WTC11 (cell line): ENCODE measurements around the gene AIDA. TPM values are rescaled to one million over a fixed set of nuclear protein-coding genes. Genes with fewer than 3 reads are reported as not detected.

ENCODE experiments used
- ATAC-seq: fragments of 200-7000 bp; cut with Tn5 transposase; 2 replicates; pipeline ENCODE4 v1.10.0; 2021; ENCODE audit warnings: mild to moderate bottlenecking, moderate library complexity
- CTCF ChIA-PET: fragments of 300-600 bp; sonication (Branson Sonifier 250); formaldehyde crosslinking; loops from one replicate; lab custom pipeline; 2021; ENCODE audit warnings: antibody characterized with exemption; lab: Charles Lee
- POLR2A ChIA-PET: fragments of 350-600 bp; sonication (Branson Sonifier 250); formaldehyde crosslinking; loops from one replicate; lab custom pipeline; 2021; ENCODE audit warnings: antibody characterized with exemption; lab: Charles Lee
- DNase-seq: peaks from one replicate; pipeline ENCODE4 v3.0.0; 2021; ENCODE audit warnings: low spot score
- H3K27ac Mint-ChIP-seq: 2 replicates; pipeline ENCODE4 v1.8.0; 2021; ENCODE audit warnings: mixed read lengths
- H3K27me3 Mint-ChIP-seq: 2 replicates; pipeline ENCODE4 v1.8.0; 2021; ENCODE audit warnings: low read depth, mild to moderate bottlenecking, moderate library complexity, mixed read lengths
- H3K36me3 Mint-ChIP-seq: 2 replicates; pipeline ENCODE4 v1.8.0; 2021; ENCODE audit warnings: mixed read lengths
- H3K4me1 Mint-ChIP-seq: 2 replicates; pipeline ENCODE4 v1.8.0; 2022; ENCODE audit warnings: mixed read lengths
- H3K4me3 Mint-ChIP-seq: 2 replicates; pipeline ENCODE4 v1.8.0; 2021; ENCODE audit warnings: mild to moderate bottlenecking, moderate library complexity, mixed read lengths
- H3K9me3 Mint-ChIP-seq: 2 replicates; pipeline ENCODE4 v1.8.0; 2021; ENCODE audit warnings: mixed read lengths
- ARID4B ChIP-seq: sonication (generic); formaldehyde crosslinking; IDR thresholded peaks from 2 replicates; pipeline ENCODE4 v1.8.0; 2023; ENCODE audit warnings: missing genetic modification reagents, mild to moderate bottlenecking, borderline replicate concordance
- CBFB ChIP-seq: sonication (generic); formaldehyde crosslinking; IDR thresholded peaks from 2 replicates; pipeline ENCODE4 v1.8.1; 2022; ENCODE audit warnings: mild to moderate bottlenecking, low read depth, missing genetic modification reagents
- E2F1 ChIP-seq: sonication (generic); formaldehyde crosslinking; IDR thresholded peaks from 2 replicates; pipeline ENCODE4 v1.8.0; 2022; ENCODE audit warnings: mild to moderate bottlenecking, missing genetic modification reagents
- ELF4 ChIP-seq: sonication (generic); formaldehyde crosslinking; IDR thresholded peaks from 2 replicates; pipeline ENCODE4 v1.8.1; 2022; ENCODE audit warnings: low read depth, mild to moderate bottlenecking, moderate library complexity, missing genetic modification reagents
- ESRRA ChIP-seq: sonication (generic); formaldehyde crosslinking; IDR thresholded peaks from 2 replicates; pipeline ENCODE4 v1.8.1; 2022; ENCODE audit warnings: mild to moderate bottlenecking, missing genetic modification reagents, borderline replicate concordance
- GTF2I ChIP-seq: fragments of 250-450 bp; sonication (Bioruptor Pico); conservative IDR thresholded peaks from 2 replicates; pipeline ENCODE4 v1.4.0; 2021; ENCODE audit warnings: mild to moderate bottlenecking
- KAT7 ChIP-seq: sonication (generic); formaldehyde crosslinking; IDR thresholded peaks from 2 replicates; pipeline ENCODE4 v1.8.1; 2023; ENCODE audit warnings: missing genetic modification reagents, mild to moderate bottlenecking, borderline replicate concordance
- NFATC4 ChIP-seq: fragments of 250-450 bp; sonication (Bioruptor Pico); IDR thresholded peaks from 2 replicates; pipeline ENCODE4 v1.9.0; 2021; ENCODE audit warnings: mild to moderate bottlenecking
- SMAD4 ChIP-seq: sonication (generic); formaldehyde crosslinking; IDR thresholded peaks from 2 replicates; pipeline ENCODE4 v1.8.0; 2022; ENCODE audit warnings: mild to moderate bottlenecking, missing genetic modification reagents
- TEAD4 ChIP-seq: sonication (generic); formaldehyde crosslinking; IDR thresholded peaks from 2 replicates; pipeline ENCODE4 v1.8.0; 2022; ENCODE audit warnings: mild to moderate bottlenecking, missing genetic modification reagents
- ZBTB21 ChIP-seq: sonication (generic); formaldehyde crosslinking; IDR thresholded peaks from 2 replicates; pipeline ENCODE4 v1.8.1; 2023; ENCODE audit warnings: mild to moderate bottlenecking, missing genetic modification reagents, borderline replicate concordance
- ZBTB43 ChIP-seq: sonication (generic); formaldehyde crosslinking; IDR thresholded peaks from 2 replicates; pipeline ENCODE4 v1.8.1; 2023; ENCODE audit warnings: mild to moderate bottlenecking, missing genetic modification reagents
- ZNF232 ChIP-seq: sonication (generic); formaldehyde crosslinking; IDR thresholded peaks from 2 replicates; pipeline ENCODE4 v1.8.0; 2022; ENCODE audit warnings: mild to moderate bottlenecking, missing genetic modification reagents
- ZNF281 ChIP-seq: sonication (generic); formaldehyde crosslinking; IDR thresholded peaks from 2 replicates; pipeline ENCODE4 v1.8.0; 2023; ENCODE audit warnings: mild to moderate bottlenecking, missing genetic modification reagents
- ZNF396 ChIP-seq: fragments of 250-450 bp; sonication (Bioruptor Pico); IDR thresholded peaks from 2 replicates; pipeline ENCODE4 v1.8.0; 2021; ENCODE audit warnings: mild to moderate bottlenecking, moderate library complexity, borderline replicate concordance
- ZNF532 ChIP-seq: fragments of 250-450 bp; sonication (Bioruptor Pico); IDR thresholded peaks from 2 replicates; pipeline ENCODE4 v1.9.0; 2021; ENCODE audit warnings: mild to moderate bottlenecking, borderline replicate concordance
- total RNA-seq: library from RNA; stranded (reverse); gene quantifications from 3 replicates; pipeline ENCODE4 v1.2.3, GENCODE V29; 2021
- TF ChIP-seq, protein P1 (sequence below): sonication (generic); formaldehyde crosslinking; IDR thresholded peaks from 2 replicates; pipeline ENCODE4 v1.8.0; 2023; ENCODE audit warnings: missing genetic modification reagents

Gene AIDA
- total RNA-seq, 1 experiment from 2014 or later, result 81.2 TPM

DNA sequence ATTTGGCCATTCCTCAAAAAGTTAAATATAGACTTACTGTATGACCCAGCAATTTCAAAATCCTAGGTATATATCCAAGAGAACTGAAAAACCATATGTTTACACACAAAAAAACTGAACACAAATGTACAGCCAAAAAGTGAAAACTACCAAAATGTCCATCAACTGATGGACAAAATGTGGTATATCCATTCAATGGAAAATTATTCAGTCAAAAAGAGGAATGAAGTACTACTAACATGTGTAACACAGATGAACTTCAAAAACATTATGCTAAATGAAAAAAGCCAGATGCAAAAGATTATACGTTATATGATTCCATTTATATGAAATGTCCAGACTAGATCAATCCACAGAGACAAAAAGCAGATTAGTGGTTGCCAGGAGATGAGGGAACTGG, 8.0 kb downstream of the AIDA start (continued):
- no peak for TF ChIP-seq ZNF281 (CRISPR knock-in tag)
- TF ChIP-seq, all 79 proteins: peak for 0

- DNase-seq (no peak), ATAC-seq (no peak)
- peaks cover 28% of the 10 kb centered on the region for H3K9me3 Mint-ChIP-seq
- POLR2A ChIA-PET, result no interaction called here
- H3K4me3 Mint-ChIP-seq, result no peak overlapping the region
- 0 out of 2 replicates have a peak overlapping the region, but pooled peaks have one; percentile 11 for H3K27ac Mint-ChIP-seq
- TF ChIP-seq ZNF396 (CRISPR knock-in tag) (no peak), CBFB (no peak), SMAD4 (CRISPR knock-in tag) (no peak), ELF4 (CRISPR knock-in tag) (no peak), E2F1 (CRISPR knock-in tag) (no peak), ZBTB21 (CRISPR knock-in tag) (no peak), TEAD4 (CRISPR knock-in tag) (no peak), ARID4B (CRISPR knock-in tag) (no peak), ZBTB43 (CRISPR knock-in tag) (no peak), ZNF232 (CRISPR knock-in tag) (no peak), ZNF532 (CRISPR knock-in tag) (no peak), KAT7 (no peak), ESRRA (CRISPR knock-in tag) (no peak), NFATC4 (CRISPR knock-in tag) (no peak), GTF2I (CRISPR knock-in tag) (no peak)
- TF ChIP-seq, protein P1, sequence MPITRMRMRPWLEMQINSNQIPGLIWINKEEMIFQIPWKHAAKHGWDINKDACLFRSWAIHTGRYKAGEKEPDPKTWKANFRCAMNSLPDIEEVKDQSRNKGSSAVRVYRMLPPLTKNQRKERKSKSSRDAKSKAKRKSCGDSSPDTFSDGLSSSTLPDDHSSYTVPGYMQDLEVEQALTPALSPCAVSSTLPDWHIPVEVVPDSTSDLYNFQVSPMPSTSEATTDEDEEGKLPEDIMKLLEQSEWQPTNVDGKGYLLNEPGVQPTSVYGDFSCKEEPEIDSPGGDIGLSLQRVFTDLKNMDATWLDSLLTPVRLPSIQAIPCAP, result no peak
- H3K36me3 Mint-ChIP-seq, result peaks cover 54% of the 10 kb centered on the region
- no peaks in the 10 kb centered on the region for H3K4me1 Mint-ChIP-seq
- CTCF ChIA-PET, result no interaction called here
- no peaks in the 10 kb centered on the region for H3K27me3 Mint-ChIP-seq
Observed at GRCh38 chr1:222702210-222702609, 10.1 kb downstream of the AIDA start.
